NT2/D1 (cell line): ENCODE measurements around the gene PRTFDC1.

Experiments used
- SUZ12 ChIP-seq: IDR thresholded peaks from 2 replicates; pipeline ENCODE4 v1.6.1; 2011; ENCODE audit not compliant: insufficient read length, insufficient read depth; ENCODE audit errors: extremely low read depth
- YY1 ChIP-seq: IDR thresholded peaks from 2 replicates; pipeline ENCODE4 v1.6.1; 2011; ENCODE audit not compliant: insufficient read length, insufficient read depth

- TF ChIP-seq SUZ12 (no peak), YY1 (no peak)
These were observed 126.9 kb downstream of the PRTFDC1 start for GRCh38 chr10:24825551-24825950.
